Prostate gland (tissue), 2 donors: ENCODE measurements around the gene RAB6B.

ENCODE experiments used
- POLR2A ChIP-seq: fragments of 450-650 bp; IDR thresholded peaks from one replicate; pipeline ENCODE4 v1.6.1; 2016; ENCODE audit warnings: antibody characterized with exemption, mild to moderate bottlenecking
- TF ChIP-seq, protein P1 (sequence below), 4 experiments: fragments of 200-600 bp in 2 of 4; fragments of 450-650 bp in 2 of 4; sonication (generic) in 2 of 4; IDR thresholded peaks; 1 replicate in 3 of 4; 2 replicates in 1 of 4; pipeline ENCODE4 v1.5.1; 2016 to 2019; ENCODE audit warnings: antibody characterized with exemption in 4 of 4, mild to moderate bottlenecking in 2 of 4, moderate library complexity in 2 of 4

DNA sequence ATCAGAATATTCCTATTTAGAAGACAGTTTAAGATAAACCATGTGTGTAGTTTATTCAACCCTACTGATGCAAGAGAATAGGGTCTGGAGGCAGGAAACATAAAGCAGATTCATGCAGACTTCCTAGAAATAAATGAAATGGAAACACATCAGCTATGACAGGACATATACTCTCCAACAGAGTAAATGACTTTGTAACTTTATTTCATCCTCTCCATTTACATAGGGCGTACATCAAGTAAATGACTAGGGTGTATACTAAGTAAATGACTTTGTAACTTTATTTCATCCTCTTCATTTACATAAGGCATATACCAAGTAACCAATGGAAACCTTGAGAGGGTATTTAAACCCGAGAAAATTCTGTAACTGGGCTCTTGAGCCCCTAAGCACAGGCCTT, 107.7 kb downstream of the RAB6B start:
- no peak for TF ChIP-seq POLR2A
- TF ChIP-seq, protein P1, sequence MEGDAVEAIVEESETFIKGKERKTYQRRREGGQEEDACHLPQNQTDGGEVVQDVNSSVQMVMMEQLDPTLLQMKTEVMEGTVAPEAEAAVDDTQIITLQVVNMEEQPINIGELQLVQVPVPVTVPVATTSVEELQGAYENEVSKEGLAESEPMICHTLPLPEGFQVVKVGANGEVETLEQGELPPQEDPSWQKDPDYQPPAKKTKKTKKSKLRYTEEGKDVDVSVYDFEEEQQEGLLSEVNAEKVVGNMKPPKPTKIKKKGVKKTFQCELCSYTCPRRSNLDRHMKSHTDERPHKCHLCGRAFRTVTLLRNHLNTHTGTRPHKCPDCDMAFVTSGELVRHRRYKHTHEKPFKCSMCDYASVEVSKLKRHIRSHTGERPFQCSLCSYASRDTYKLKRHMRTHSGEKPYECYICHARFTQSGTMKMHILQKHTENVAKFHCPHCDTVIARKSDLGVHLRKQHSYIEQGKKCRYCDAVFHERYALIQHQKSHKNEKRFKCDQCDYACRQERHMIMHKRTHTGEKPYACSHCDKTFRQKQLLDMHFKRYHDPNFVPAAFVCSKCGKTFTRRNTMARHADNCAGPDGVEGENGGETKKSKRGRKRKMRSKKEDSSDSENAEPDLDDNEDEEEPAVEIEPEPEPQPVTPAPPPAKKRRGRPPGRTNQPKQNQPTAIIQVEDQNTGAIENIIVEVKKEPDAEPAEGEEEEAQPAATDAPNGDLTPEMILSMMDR (IDR thresholded peaks at IDR 0.05): no peak
